Fibroblast of lung (primary cell): ENCODE measurements around the gene TGFBR3. TPM values are rescaled to one million over a fixed set of nuclear protein-coding genes. Genes with fewer than 3 reads are reported as not detected.

Experiments
- DNase-seq, 2 donors: peaks; one replicate each; pipeline versions ENCODE4 v3.0.0 to v3.0.0-alpha.2; 2010; ENCODE audit warnings: low read depth in 2 of 2
- H2AFZ ChIP-seq: 2 replicates; pipeline ENCODE4 v1.5.1; 2012; ENCODE audit warnings: low read length, control low read depth, inconsistent platforms
- H3K27ac ChIP-seq: 2 replicates; pipeline ENCODE4 v1.5.1; 2011; ENCODE audit warnings: low read length, control low read depth; ENCODE audit not compliant: insufficient read depth
- H3K27me3 ChIP-seq: 2 replicates; pipeline ENCODE4 v1.5.1; 2011; ENCODE audit warnings: mild to moderate bottlenecking, low read length; ENCODE audit not compliant: control insufficient read depth, insufficient read depth
- H3K36me3 ChIP-seq: 2 replicates; pipeline ENCODE4 v1.5.1; 2011; ENCODE audit warnings: low read length; ENCODE audit not compliant: control insufficient read depth, insufficient read depth
- H3K4me1 ChIP-seq: 2 replicates; pipeline ENCODE4 v1.5.1; 2011; ENCODE audit warnings: low read length; ENCODE audit not compliant: control insufficient read depth, insufficient read depth; ENCODE audit errors: extremely low read depth
- H3K4me2 ChIP-seq: 2 replicates; pipeline ENCODE4 v1.5.1; 2011; ENCODE audit warnings: low read length, control low read depth; ENCODE audit not compliant: insufficient read depth; ENCODE audit errors: extremely low read depth
- H3K4me3 ChIP-seq, 4 experiments: fragments of 200-600 bp in 1 of 4; sonication (generic) in 1 of 4; replicated peaks in 1 of 4; 2 replicates each; pipeline ENCODE4 v1.5.1; 2011 to 2016; ENCODE audit warnings: low read length in 4 of 4, low read depth in 3 of 4, mild to moderate bottlenecking in 3 of 4, control low read depth in 2 of 4, inconsistent platforms in 1 of 4, mixed read lengths in 1 of 4; ENCODE audit not compliant: insufficient read depth in 1 of 4; ENCODE audit errors: control extremely low read depth in 1 of 4
- H3K79me2 ChIP-seq: 2 replicates; pipeline ENCODE4 v1.5.1; 2012; ENCODE audit warnings: mild to moderate bottlenecking, low read length, inconsistent platforms; ENCODE audit not compliant: control insufficient read depth, insufficient read depth
- H3K9ac ChIP-seq: 2 replicates; pipeline ENCODE4 v1.5.1; 2011; ENCODE audit warnings: mild to moderate bottlenecking, low read length, control low read depth; ENCODE audit not compliant: insufficient read depth
- H3K9me3 ChIP-seq: 2 replicates; pipeline ENCODE4 v1.5.1; 2012; ENCODE audit warnings: low read depth, low read length; ENCODE audit not compliant: control insufficient read depth, insufficient read depth
- H4K20me1 ChIP-seq: 2 replicates; pipeline ENCODE4 v1.5.1; 2011; ENCODE audit warnings: low read length; ENCODE audit not compliant: control insufficient read depth, insufficient read depth; ENCODE audit errors: extremely low read depth
- CTCF ChIP-seq, 2 donors: IDR thresholded peaks in 1 of 2; conservative IDR thresholded peaks in 1 of 2; 1 replicate in 1 of 2; 2 replicates in 1 of 2; pipeline ENCODE4 v1.5.1; 2011 to 2012; ENCODE audit warnings: low read length in 2 of 2, control low read depth in 1 of 2, inconsistent platforms in 1 of 2, low read depth in 1 of 2, mild to moderate bottlenecking in 1 of 2
- EZH2 ChIP-seq: IDR thresholded peaks from 2 replicates; pipeline ENCODE4 v1.5.1; 2012; ENCODE audit warnings: low read length, control low read depth, mild to moderate bottlenecking; ENCODE audit errors: missing control alignments
- polyA plus RNA-seq, 2 donors: library from polyadenylated mRNA; depleted of rRNA in 1 of 2; stranded (reverse) in 1 of 2; unstranded in 1 of 2; fragments of >200 nt; gene quantifications; 2 replicates each; pipeline ENCODE4 v1.2.1, GENCODE V29; 2011 to 2012; ENCODE audit warnings: missing spikeins in 1 of 2
- total RNA-seq: library from RNA; depleted of rRNA; stranded (reverse); fragments of >200 nt; gene quantifications from 2 replicates; pipeline ENCODE4 v1.2.1, GENCODE V29; 2014

The TGFBR3 gene
- total and polyA plus RNA-seq, 2 donors (not counting 1 experiment from before 2014, with no cell fraction given) = 68.3 to 98.1 TPM

- peak in 1 of 2 donors; percentile 65 for DNase-seq
- TF ChIP-seq EZH2 (no peak), CTCF (conservative IDR thresholded peaks at IDR 0.05 in 1 of 2, IDR thresholded peaks at IDR 0.05 in 1 of 2; ENCODE audit: low read depth in 1 of 2, low read length in 2 of 2) (no peak)
- Histone ChIP-seq H3K27me3 (no peaks in the 10 kb centered on the region), H2AFZ (no peak overlapping the region), H3K9ac (no peak overlapping the region), H3K4me1 (peaks cover 4% of the 10 kb centered on the region), H3K27ac (no peak overlapping the region), H3K4me3 (no peak overlapping the region), H3K36me3 (peaks cover 2% of the 10 kb centered on the region), H3K4me2 (no peak overlapping the region), H3K9me3 (no peaks in the 10 kb centered on the region), H3K79me2 (no peaks in the 10 kb centered on the region), H4K20me1 (no peaks in the 10 kb centered on the region)
Measured at GRCh38 chr1:91763252-91763651, 122.7 kb downstream of the TGFBR3 start.

GRCh38 chr1:91761295-91761721 is 124.6 kb downstream of the TGFBR3 start:
- H3K4me2 ChIP-seq = no peak overlapping the region
- no peak for TF ChIP-seq EZH2
- no peak for TF ChIP-seq CTCF (conservative IDR thresholded peaks at IDR 0.05 in 1 of 2, IDR thresholded peaks at IDR 0.05 in 1 of 2; ENCODE audit: low read depth in 1 of 2, low read length in 2 of 2)
- no peak overlapping the region for H3K9ac ChIP-seq
- no peaks in the 10 kb centered on the region for H3K79me2 ChIP-seq
- H2AFZ ChIP-seq = no peak overlapping the region
- H3K36me3 ChIP-seq = peaks cover 2% of the 10 kb centered on the region
- DNase-seq = no peak
- no peaks in the 10 kb centered on the region for H3K9me3 ChIP-seq
- no peaks in the 10 kb centered on the region for H4K20me1 ChIP-seq
- no peak overlapping the region for H3K27ac ChIP-seq
- H3K27me3 ChIP-seq = no peaks in the 10 kb centered on the region
- H3K4me3 ChIP-seq = no peak overlapping the region
- peaks cover 6% of the 10 kb centered on the region for H3K4me1 ChIP-seq

GRCh38 chr1:91760512-91760911 is 125.4 kb downstream of the TGFBR3 start:
- no peak overlapping the region for H3K27ac ChIP-seq
- no peak for DNase-seq
- H4K20me1 ChIP-seq = no peaks in the 10 kb centered on the region
- no peaks in the 10 kb centered on the region for H3K27me3 ChIP-seq
- H3K4me1 ChIP-seq = peaks cover 8% of the 10 kb centered on the region
- H3K4me2 ChIP-seq = no peak overlapping the region
- no peaks in the 10 kb centered on the region for H3K9me3 ChIP-seq
- H2AFZ ChIP-seq = no peak overlapping the region
- TF ChIP-seq CTCF (conservative IDR thresholded peaks at IDR 0.05 in 1 of 2, IDR thresholded peaks at IDR 0.05 in 1 of 2; ENCODE audit: low read depth in 1 of 2, low read length in 2 of 2) (no peak), EZH2 (no peak)
- H3K4me3 ChIP-seq = no peak overlapping the region
- H3K79me2 ChIP-seq = no peaks in the 10 kb centered on the region
- peaks cover 2% of the 10 kb centered on the region for H3K36me3 ChIP-seq
- H3K9ac ChIP-seq = no peak overlapping the region
